ENCODE results near the gene RASSF5. TPM values are rescaled to one million over a fixed set of nuclear protein-coding genes. Genes with fewer than 3 reads are reported as not detected.

The RASSF5 gene
- total and polyA plus RNA-seq, 2 experiments from 2014 or later = 0.48 to 4.4 TPM

- Mint-ChIP-seq H3K9me3 (no peaks in the 10 kb centered on the region), H3K4me1 (peaks cover 51% of the 10 kb centered on the region), H3K36me3 (ENCODE audit: low read depth) (no peaks in the 10 kb centered on the region), H3K27me3 (ENCODE audit: insufficient read depth, low read depth, poor library complexity) (peaks cover 18% of the 10 kb centered on the region), H3K27ac (no peak overlapping the region), H3K4me3 (no peak overlapping the region)
- H2AFZ ChIP-seq = peak overlapping the region; percentile 28; the same call in 1 of the 2 replicates
- no peaks in the 10 kb centered on the region for H3K27me3 ChIP-seq (ENCODE audit: insufficient read depth)
- no peaks in the 10 kb centered on the region for H3K9me2 ChIP-seq (ENCODE audit: insufficient read depth)
- peaks cover 31% of the 10 kb centered on the region for H3K4me1 ChIP-seq (ENCODE audit: insufficient read depth)
- H3F3A ChIP-seq (replicated peaks; ENCODE audit: low read depth) = no peaks in the 10 kb centered on the region
- H3K27ac ChIP-seq (ENCODE audit: low read depth) = no peak overlapping the region
- no peaks in the 10 kb centered on the region for H3K79me2 ChIP-seq (replicated peaks; ENCODE audit: insufficient read depth)
- ATAC-seq (no peak), DNase-seq (ENCODE audit: low spot score) (no peak)
- H4K20me1 ChIP-seq (replicated peaks; ENCODE audit: insufficient read depth) = no peaks in the 10 kb centered on the region
- no peak overlapping the region for H3K4me2 ChIP-seq
- no peak overlapping the region for H3K4me3 ChIP-seq
- TF ChIP-seq ZNF331 (CRISPR knock-in tag; IDR thresholded peaks at IDR 0.05; ENCODE audit: low read depth) (no peak), CREB1 (CRISPR knock-in tag; IDR thresholded peaks at IDR 0.05; ENCODE audit: low read depth) (no peak), NANOG (IDR thresholded peaks at IDR 0.05; ENCODE audit: borderline replicate concordance) (no peak), JUNB (IDR thresholded peaks at IDR 0.05; ENCODE audit: unreplicated experiment) (no peak)
- H3K36me3 ChIP-seq (ENCODE audit: insufficient read depth) = no peaks in the 10 kb centered on the region
These were observed 40.3 kb upstream of the RASSF5 start for GRCh38 chr1:206466840-206467649.

- Histone ChIP-seq H3K79me2 (replicated peaks; ENCODE audit: insufficient read depth) (no peaks in the 10 kb centered on the region), H4K20me1 (replicated peaks; ENCODE audit: insufficient read depth) (no peaks in the 10 kb centered on the region), H2AFZ (no peak overlapping the region), H3F3A (replicated peaks; ENCODE audit: low read depth) (no peaks in the 10 kb centered on the region), H3K9me2 (ENCODE audit: insufficient read depth) (no peaks in the 10 kb centered on the region), H3K27ac (ENCODE audit: low read depth) (no peak overlapping the region), H3K4me2 (no peak overlapping the region), H3K36me3 (ENCODE audit: insufficient read depth) (no peaks in the 10 kb centered on the region), H3K27me3 (ENCODE audit: insufficient read depth) (no peaks in the 10 kb centered on the region), H3K4me3 (no peak overlapping the region), H3K4me1 (ENCODE audit: insufficient read depth) (peaks cover 40% of the 10 kb centered on the region)
- Mint-ChIP-seq H3K27ac (no peak overlapping the region), H3K27me3 (ENCODE audit: insufficient read depth, low read depth, poor library complexity) (peaks cover 18% of the 10 kb centered on the region), H3K36me3 (ENCODE audit: low read depth) (no peaks in the 10 kb centered on the region), H3K4me3 (no peak overlapping the region), H3K9me3 (no peaks in the 10 kb centered on the region), H3K4me1 (peaks cover 59% of the 10 kb centered on the region)
- ATAC-seq (no peak), DNase-seq (ENCODE audit: low spot score) (no peak)
- TF ChIP-seq JUNB (IDR thresholded peaks at IDR 0.05; ENCODE audit: unreplicated experiment) = no peak
These were observed 39.4 kb upstream of the RASSF5 start for GRCh38 chr1:206467915-206468314.

GRCh38 chr1:206468571-206468970 is 38.8 kb upstream of the RASSF5 start:
- Histone ChIP-seq H3K36me3 (ENCODE audit: insufficient read depth) (no peaks in the 10 kb centered on the region), H3K79me2 (replicated peaks; ENCODE audit: insufficient read depth) (no peaks in the 10 kb centered on the region), H2AFZ (no peak overlapping the region), H3K4me2 (no peak overlapping the region), H3K27me3 (ENCODE audit: insufficient read depth) (no peaks in the 10 kb centered on the region), H3K4me1 (ENCODE audit: insufficient read depth) (peaks cover 40% of the 10 kb centered on the region), H3K9me2 (ENCODE audit: insufficient read depth) (no peaks in the 10 kb centered on the region), H3K27ac (ENCODE audit: low read depth) (no peak overlapping the region), H3K4me3 (no peak overlapping the region), H4K20me1 (replicated peaks; ENCODE audit: insufficient read depth) (no peaks in the 10 kb centered on the region), H3F3A (replicated peaks; ENCODE audit: low read depth) (no peaks in the 10 kb centered on the region)
- no peak overlapping the region for H3K4me3 Mint-ChIP-seq
- no peaks in the 10 kb centered on the region for H3K9me3 Mint-ChIP-seq
- ATAC-seq (no peak), DNase-seq (ENCODE audit: low spot score) (no peak)
- no peak overlapping the region for H3K27ac Mint-ChIP-seq
- peaks cover 18% of the 10 kb centered on the region for H3K27me3 Mint-ChIP-seq (ENCODE audit: insufficient read depth, low read depth, poor library complexity)
- peaks cover 4% of the 10 kb centered on the region; the same call in 1 of the 3 replicates for H3K36me3 Mint-ChIP-seq (ENCODE audit: low read depth)
- peaks cover 66% of the 10 kb centered on the region for H3K4me1 Mint-ChIP-seq
- TF ChIP-seq ZNF114 (CRISPR knock-in tag; IDR thresholded peaks at IDR 0.05) = no peak
- TF ChIP-seq POLR2AphosphoS5 (IDR thresholded peaks at IDR 0.05; ENCODE audit: low read depth) = no peak
- TF ChIP-seq JUNB (IDR thresholded peaks at IDR 0.05; ENCODE audit: unreplicated experiment) = no peak
- no peak for TF ChIP-seq ZNF331 (CRISPR knock-in tag; IDR thresholded peaks at IDR 0.05; ENCODE audit: low read depth)
- TF ChIP-seq CTCF (conservative IDR thresholded peaks at IDR 0.05; ENCODE audit: low read depth in 2 of 2) = no peak
- TF ChIP-seq EZH2phosphoT487 (IDR thresholded peaks at IDR 0.05; ENCODE audit: unreplicated experiment) = no peak
